NAMALWA (cell line): ENCODE measurements around the gene TPK1.
A peak's percentile ranks its signal among the peaks of the same experiment; 100 is the strongest.

Experiments
- DNase-seq: peaks from one replicate; pipeline ENCODE4 v3.0.0-alpha.2; 2015; ENCODE audit warnings: low spot score

The TPK1 gene

DNA sequence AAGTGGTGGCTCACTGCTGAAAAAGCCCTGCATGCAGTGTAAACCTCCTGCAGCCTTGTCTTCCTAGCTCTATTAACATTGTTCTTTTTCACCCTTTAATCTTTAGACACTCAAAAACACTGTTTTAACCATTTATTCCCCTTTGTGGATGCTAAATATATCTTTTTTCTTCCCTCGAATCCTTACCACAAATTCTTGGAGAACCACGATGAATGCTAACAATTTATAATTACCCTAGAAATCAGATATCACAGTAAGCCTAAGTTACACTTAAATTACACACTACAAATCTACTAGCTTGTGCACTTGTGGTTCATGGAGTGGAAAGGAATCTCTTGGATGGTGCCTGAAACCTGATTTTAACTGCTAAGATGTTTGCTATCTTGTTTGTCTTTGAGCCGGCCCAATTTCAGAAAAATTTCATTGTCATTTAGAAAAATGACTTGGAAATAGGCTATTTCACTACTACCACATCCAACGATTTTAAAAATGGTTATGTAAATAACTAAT lies 307.3 kb downstream of the TPK1 start:
- DNase-seq: no peak

GRCh38 chr7:144527051-144527471 lies 308.8 kb downstream of the TPK1 start:
- no peak for DNase-seq

DNA sequence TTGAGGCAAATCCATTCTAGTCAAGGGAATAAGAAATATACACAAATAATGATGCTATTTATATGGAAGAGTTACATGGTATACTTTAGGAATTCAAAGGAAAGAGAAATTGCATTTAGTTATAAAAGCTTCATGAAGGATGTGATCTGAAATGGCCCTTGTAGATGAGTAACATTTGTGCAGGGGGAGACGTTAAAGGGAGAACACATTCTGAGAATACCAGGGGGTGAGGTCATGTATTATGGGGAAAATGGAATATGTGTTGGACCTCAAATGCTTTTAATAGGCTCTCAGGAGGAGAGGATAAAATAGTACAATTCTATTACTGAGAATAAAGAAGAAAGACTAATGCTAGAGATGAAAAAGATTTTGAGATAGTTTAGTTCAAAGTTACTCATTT lies 309.9 kb downstream of the TPK1 start:
- DNase-seq: no peak

DNA sequence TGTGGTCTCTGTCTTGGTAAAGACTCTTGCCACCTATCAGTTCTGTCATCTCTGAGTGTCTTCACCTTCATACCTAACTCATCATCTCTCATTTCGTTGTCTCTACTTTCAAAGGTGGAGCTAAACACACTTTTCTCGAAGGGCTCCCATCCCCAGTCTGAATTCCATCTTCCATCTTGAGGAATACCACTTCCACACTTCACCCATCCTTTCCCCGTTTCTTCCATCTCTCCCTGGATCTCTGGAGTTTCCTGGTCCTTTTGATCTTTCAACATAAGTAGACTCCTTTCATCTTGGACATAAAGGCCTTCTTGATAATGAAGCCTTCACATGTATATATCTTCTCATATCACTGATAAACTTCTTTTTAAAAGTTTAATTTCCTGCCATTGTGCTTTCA lies 311.6 kb downstream of the TPK1 start:
- DNase-seq: no peak

DNA sequence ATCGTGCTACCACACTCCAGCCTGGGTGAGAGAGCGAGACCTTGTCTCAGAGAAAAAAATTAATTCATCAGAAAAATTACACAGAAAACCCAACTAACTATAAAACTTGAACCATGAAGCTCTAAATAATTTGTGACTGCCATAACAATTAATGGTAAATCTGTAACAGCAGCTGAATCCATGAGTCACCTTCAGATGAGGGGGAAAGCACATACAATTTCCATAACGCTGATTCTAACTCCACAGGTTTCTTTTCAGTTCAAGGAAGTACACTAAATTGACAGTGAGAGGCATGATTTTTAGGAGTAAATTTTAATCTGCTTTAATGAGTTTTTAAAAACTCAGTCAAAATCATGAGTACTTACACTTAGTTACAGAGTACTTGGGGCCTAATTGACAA lies 312.2 kb downstream of the TPK1 start:
- no peak for DNase-seq

- DNase-seq: no peak
These were observed 315.9 kb downstream of the TPK1 start for GRCh38 chr7:144519925-144520324.

- no peak for DNase-seq
These were observed 317.5 kb downstream of the TPK1 start for GRCh38 chr7:144518360-144518759.

GRCh38 chr7:144517749-144518148 lies 318.1 kb downstream of the TPK1 start:
- DNase-seq: no peak

GRCh38 chr7:144516729-144517525 lies 318.9 kb downstream of the TPK1 start:
- DNase-seq: no peak

GRCh38 chr7:144513334-144513733 lies 322.5 kb downstream of the TPK1 start:
- DNase-seq: peak; percentile 22

DNA sequence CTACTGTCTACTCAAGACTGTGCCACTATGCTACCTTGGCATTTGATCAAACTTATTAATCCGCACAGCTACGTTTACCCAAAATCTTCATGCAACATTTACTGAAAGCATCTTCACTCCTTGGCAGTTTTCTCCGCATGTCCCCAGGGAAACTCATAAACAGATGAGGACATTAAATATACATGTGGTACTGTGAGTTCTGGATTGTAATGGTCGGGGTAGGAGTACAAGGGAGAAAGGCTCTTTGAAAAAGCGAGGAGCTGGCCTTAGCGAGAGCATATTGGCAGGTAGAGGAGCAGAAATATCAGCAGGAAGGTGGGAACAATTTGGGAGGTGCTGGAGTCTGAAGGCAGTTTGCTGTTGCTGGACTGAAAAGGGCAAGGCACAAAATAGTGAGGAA lies 325.2 kb downstream of the TPK1 start:
- no peak for DNase-seq

GRCh38 chr7:144508702-144509101 lies 327.2 kb downstream of the TPK1 start:
- DNase-seq: no peak

DNA sequence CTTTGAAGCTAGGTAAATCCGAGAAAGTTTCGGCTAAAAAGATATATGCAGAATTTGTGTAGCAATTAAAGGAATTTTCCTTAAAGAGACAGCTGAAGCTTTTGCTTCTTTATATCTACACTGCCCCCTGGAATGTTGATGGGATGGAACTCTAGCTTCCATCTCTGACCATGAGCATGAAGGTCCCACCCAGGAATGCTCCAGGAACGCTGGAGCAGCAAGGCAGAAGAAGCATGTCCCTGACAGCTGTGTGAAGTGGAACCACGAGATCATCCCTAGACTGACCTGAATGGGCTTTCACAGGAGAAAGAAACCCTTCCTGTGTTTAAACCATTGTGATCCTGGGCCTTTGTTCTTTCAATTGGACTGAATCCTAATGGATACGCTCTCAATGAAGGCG lies 332.6 kb downstream of the TPK1 start:
- DNase-seq: no peak

GRCh38 chr7:144500225-144500624 lies 335.6 kb downstream of the TPK1 start:
- DNase-seq: no peak

DNA sequence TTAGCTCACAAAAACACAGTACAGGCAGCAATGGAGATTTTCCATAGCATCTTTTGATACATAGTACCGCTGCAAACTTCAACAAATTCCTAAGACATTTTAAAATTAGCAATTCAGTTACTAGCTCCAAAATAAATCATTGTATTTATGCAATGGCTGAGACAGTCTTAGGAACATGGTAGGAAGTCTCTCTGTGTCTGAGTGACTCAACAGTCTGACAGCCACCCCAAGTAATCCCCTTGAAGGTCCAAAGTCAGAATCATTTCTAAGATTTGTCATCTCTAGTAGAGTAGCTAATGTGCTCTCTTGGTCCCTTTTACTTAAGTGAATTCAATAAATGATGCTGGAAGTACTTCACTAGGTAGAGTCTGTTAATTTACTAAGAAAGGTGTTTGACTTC lies 338.6 kb downstream of the TPK1 start:
- DNase-seq: no peak

DNA sequence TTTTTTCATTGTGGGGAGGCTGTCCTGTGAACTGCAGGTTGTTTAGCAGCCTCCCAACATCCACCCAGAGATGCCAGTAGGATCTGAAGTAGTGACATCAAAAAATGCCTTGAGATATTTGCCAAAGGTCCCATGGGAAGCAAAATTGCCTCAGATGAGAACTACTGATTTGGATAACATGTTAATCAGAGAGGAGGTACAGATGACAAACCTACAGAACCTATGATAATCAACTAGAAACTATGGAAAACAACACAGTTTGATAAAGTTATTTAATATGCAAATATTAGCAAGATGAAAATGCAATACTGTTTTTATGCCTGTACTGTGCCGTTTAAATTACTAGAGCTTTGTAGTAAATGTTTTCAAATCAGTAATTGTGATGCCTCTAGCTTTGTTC lies 341.5 kb downstream of the TPK1 start:
- DNase-seq: no peak

- no peak for DNase-seq
These were observed 346.3 kb downstream of the TPK1 start for GRCh38 chr7:144489504-144489903.

- no peak for DNase-seq
These were observed 346.9 kb downstream of the TPK1 start for GRCh38 chr7:144488977-144489376.

DNA sequence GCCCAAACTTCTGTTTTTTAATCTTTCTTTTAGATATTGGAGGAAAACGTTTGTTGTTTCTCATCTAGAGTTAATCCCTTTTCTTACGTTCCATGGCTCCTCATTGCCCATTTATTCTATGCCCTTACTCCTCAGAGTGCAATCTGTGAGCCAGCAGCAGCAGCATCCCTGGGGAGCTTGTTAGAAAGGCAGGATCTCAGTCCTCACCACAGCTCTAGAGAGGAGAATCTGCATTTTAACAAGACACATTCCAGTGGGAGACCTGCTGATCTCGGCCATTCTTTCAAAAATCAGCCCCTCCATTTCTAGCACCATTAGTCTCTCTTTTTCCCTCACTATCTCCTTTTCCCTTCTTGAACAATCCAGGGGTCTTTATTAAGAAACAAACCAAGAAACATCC lies 348.0 kb downstream of the TPK1 start:
- DNase-seq: no peak

DNA sequence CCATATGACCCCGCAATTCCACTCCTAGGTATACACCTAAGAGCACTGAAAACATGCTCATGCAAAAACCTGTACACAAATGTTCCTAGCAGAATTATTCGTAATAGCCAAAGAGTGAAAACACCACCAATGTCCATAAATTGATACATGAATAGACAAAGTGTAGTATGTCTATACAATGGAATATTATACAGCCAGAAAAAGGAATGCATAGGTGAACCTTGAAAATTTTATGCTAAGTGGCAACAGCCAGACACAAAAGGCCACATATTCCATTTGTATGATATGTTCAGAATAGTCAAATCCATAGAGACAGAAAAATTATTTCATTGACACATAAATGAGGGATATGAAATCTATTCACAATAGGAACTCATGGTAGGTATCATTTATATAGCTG lies 351.4 kb downstream of the TPK1 start:
- no peak for DNase-seq

GRCh38 chr7:144483189-144483588 lies 352.7 kb downstream of the TPK1 start:
- DNase-seq: no peak

DNA sequence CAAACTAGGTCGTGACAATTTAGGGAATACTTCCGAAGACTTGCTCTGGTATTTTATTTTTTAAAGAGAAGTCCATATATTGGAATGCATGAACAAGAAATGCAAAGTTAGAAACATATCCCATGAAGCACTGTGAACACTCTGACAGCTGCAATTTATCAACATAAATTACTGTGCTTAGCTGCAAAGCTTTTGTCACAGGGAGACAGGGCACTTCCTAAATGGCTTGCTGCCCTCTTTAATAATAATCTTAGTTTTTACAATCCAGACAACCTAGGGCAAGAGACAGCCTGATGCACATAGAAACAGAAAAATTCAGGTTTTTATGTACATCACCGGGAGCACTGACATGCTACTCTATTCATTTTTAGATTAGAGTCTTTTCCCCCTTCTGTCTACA lies 354.0 kb downstream of the TPK1 start:
- DNase-seq: no peak

- no peak for DNase-seq
These were observed 358.5 kb downstream of the TPK1 start for GRCh38 chr7:144477348-144477747.
